Measurements from ENCODE around the gene PPDPF. TPM values are rescaled to one million over a fixed set of nuclear protein-coding genes. Genes with fewer than 3 reads are reported as not detected.
A peak's percentile ranks its signal among the peaks of the same experiment; 100 is the strongest.

The PPDPF gene
- polyA plus RNA-seq, 1 donor (not counting 4 experiments of a cell fraction or from before 2014, with no cell fraction given) = 8.8 TPM

DNA sequence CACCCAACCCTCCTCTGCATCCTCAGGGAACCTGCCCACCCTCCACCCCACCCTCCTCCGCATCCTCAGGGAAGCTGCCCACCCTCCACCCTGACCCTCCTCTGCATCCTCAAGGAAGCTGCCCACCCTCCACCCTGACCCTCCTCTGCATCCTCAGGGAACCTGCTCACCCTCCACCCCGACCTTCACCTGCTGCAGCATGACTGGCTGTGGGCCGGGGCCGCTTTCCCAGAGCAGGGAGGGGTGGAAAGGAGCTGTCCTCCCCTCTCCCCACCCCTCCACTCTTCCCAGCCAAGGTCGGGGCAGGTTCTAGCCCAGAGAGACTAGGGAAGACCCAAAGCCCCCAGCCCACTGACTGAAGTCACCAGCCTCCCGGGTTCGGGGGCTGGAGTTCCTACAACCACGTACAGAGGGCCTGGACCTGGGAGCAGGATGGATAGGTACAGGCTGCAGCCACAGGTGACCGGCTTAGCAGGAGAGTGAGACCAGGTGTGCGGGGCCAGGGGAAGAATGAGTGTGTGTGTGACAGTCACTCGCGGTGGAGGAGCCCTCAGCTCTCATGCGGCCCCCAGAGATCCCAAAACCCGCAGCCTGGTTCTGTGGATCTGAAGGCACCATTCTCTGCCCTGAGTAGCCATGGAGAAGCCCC lies 33.3 kb upstream of the PPDPF start:
- DNase-seq (ENCODE audit: low read depth, low spot score) (no peak), FAIRE-seq (no peak)
- TF ChIP-seq EZH2 (IDR thresholded peaks at IDR 0.05; ENCODE audit: low read length) = peak; percentile 47
- no peak for TF ChIP-seq CTCF (optimal IDR thresholded peaks at IDR 0.05 in 1 of 3, IDR thresholded peaks at IDR 0.05 in 1 of 3, conservative IDR thresholded peaks at IDR 0.05 in 1 of 3; ENCODE audit: extremely low read depth in 1 of 3, insufficient read depth in 2 of 3, low read length in 3 of 3)
- Histone ChIP-seq H3K4me1 (ENCODE audit: control insufficient read depth, extremely low read depth, insufficient read depth, low read length) (no peaks in the 10 kb centered on the region), H3K27me3 (ENCODE audit: control insufficient read depth, extremely low read depth, insufficient read depth, low read length) (peaks cover 51% of the 10 kb centered on the region), H3K9ac (ENCODE audit: control insufficient read depth, extremely low read depth, insufficient read depth, low read length) (no peak overlapping the region), H3K9me3 (ENCODE audit: control insufficient read depth, low read depth, low read length) (no peaks in the 10 kb centered on the region), H4K20me1 (ENCODE audit: control insufficient read depth, extremely low read depth, insufficient read depth, low read length) (no peaks in the 10 kb centered on the region), H2AFZ (ENCODE audit: control insufficient read depth, low read length) (no peak overlapping the region), H3K9me1 (ENCODE audit: control insufficient read depth, extremely low read depth, insufficient read depth, low read length) (no peaks in the 10 kb centered on the region), H3K4me2 (ENCODE audit: control insufficient read depth, extremely low read depth, insufficient read depth, low read depth, low read length) (no peak overlapping the region), H3K4me3 (ENCODE audit: control insufficient read depth in 2 of 3, extremely low read depth in 1 of 3, insufficient read depth in 2 of 3, low read depth in 1 of 3, low read length in 3 of 3) (no peak overlapping the region), H3K27ac (ENCODE audit: control insufficient read depth, insufficient read depth, low read length) (no peak overlapping the region), H3K79me2 (ENCODE audit: control insufficient read depth, insufficient read depth, low read length) (no peaks in the 10 kb centered on the region), H3K36me3 (ENCODE audit: control insufficient read depth in 2 of 2, extremely low read depth in 1 of 2, insufficient read depth in 2 of 2, low read length in 2 of 2) (no peaks in the 10 kb centered on the region)
- dilution Hi-C loops (cut with MboI; ENCODE audit: extremely low pct_ligation_motif_present, low sequenced_read_pairs) = no loop called here

DNA sequence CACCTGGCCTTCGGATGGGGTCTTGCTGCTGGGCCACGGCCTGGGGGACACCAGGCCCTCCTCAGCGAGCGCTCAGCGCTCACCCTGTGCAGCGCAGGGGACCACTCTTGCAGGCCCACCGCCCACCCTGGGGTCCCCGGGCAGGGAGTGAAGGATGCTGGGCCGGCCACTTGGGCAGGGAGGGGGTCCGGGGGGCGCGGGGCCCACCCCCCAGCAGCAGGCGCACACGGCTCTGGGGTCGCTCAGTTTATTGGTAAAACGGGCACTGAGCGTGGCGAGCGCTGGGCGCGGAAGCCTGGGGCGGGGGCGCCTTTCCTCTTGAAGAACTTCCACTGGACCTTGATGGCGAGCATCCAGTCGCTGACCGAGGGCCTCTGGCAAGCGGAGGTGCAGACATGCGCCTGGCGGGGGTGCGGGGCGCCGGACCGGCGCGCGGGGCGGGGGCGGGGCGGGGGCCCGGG lies 32.8 kb upstream of the PPDPF start:
- Histone ChIP-seq H3K27ac (ENCODE audit: control insufficient read depth, insufficient read depth, low read length) (no peak overlapping the region), H3K4me2 (ENCODE audit: control insufficient read depth, extremely low read depth, insufficient read depth, low read depth, low read length) (no peak overlapping the region), H3K27me3 (ENCODE audit: control insufficient read depth, extremely low read depth, insufficient read depth, low read length) (peaks cover 45% of the 10 kb centered on the region), H3K9me1 (ENCODE audit: control insufficient read depth, extremely low read depth, insufficient read depth, low read length) (no peaks in the 10 kb centered on the region), H3K4me1 (ENCODE audit: control insufficient read depth, extremely low read depth, insufficient read depth, low read length) (no peaks in the 10 kb centered on the region), H3K79me2 (ENCODE audit: control insufficient read depth, insufficient read depth, low read length) (no peaks in the 10 kb centered on the region), H3K4me3 (ENCODE audit: control insufficient read depth in 2 of 3, extremely low read depth in 1 of 3, insufficient read depth in 2 of 3, low read depth in 1 of 3, low read length in 3 of 3) (no peak overlapping the region), H4K20me1 (ENCODE audit: control insufficient read depth, extremely low read depth, insufficient read depth, low read length) (no peaks in the 10 kb centered on the region), H2AFZ (ENCODE audit: control insufficient read depth, low read length) (no peak overlapping the region), H3K9ac (ENCODE audit: control insufficient read depth, extremely low read depth, insufficient read depth, low read length) (no peak overlapping the region), H3K9me3 (ENCODE audit: control insufficient read depth, low read depth, low read length) (no peaks in the 10 kb centered on the region), H3K36me3 (ENCODE audit: control insufficient read depth in 2 of 2, extremely low read depth in 1 of 2, insufficient read depth in 2 of 2, low read length in 2 of 2) (no peaks in the 10 kb centered on the region)
- dilution Hi-C loops (cut with MboI; ENCODE audit: extremely low pct_ligation_motif_present, low sequenced_read_pairs) = no loop called here
- no peak for DNase-seq (ENCODE audit: low read depth, low spot score)
- no peak for FAIRE-seq
- TF ChIP-seq CTCF (optimal IDR thresholded peaks at IDR 0.05 in 1 of 3, IDR thresholded peaks at IDR 0.05 in 1 of 3, conservative IDR thresholded peaks at IDR 0.05 in 1 of 3; ENCODE audit: extremely low read depth in 1 of 3, insufficient read depth in 2 of 3, low read length in 3 of 3) (no peak), EZH2 (IDR thresholded peaks at IDR 0.05; ENCODE audit: low read length) (no peak)
